Ovary (tissue), 9 donors: ENCODE results near the gene NFKBIL1. TPM values are rescaled to one million over a fixed set of nuclear protein-coding genes. Genes with fewer than 3 reads are reported as not detected.

Source experiments
- DNase-seq, 5 donors: peaks; one replicate each; pipeline ENCODE4 v3.0.0-alpha.2; 2019 to 2020
- H3K27ac ChIP-seq, 2 donors: fragments of 200-600 bp; one replicate each; pipeline versions ENCODE4 v1.5.1 to v1.8.0; 2019 to 2022
- H3K27me3 ChIP-seq: fragments of 200-600 bp; one replicate; pipeline ENCODE4 v1.8.0; 2022
- H3K36me3 ChIP-seq: fragments of 200-600 bp; sonication (generic); one replicate; pipeline ENCODE4 v1.5.1; 2019
- H3K4me1 ChIP-seq: one replicate; pipeline ENCODE4 v1.8.1; 2013; ENCODE audit warnings: mild to moderate bottlenecking, moderate library complexity; ENCODE audit not compliant: insufficient read depth
- H3K4me3 ChIP-seq: fragments of 200-600 bp; sonication (generic); one replicate; pipeline ENCODE4 v1.5.1; 2017
- H3K9me3 ChIP-seq, 2 donors: fragments of 200-600 bp in 1 of 2; sonication (generic) in 1 of 2; one replicate each; pipeline versions ENCODE4 v1.5.1 to v1.8.1; 2013 to 2019; ENCODE audit warnings: mild to moderate bottlenecking in 1 of 2, moderate library complexity in 1 of 2
- CTCF ChIP-seq, 3 donors: fragments of 450-650 bp in 2 of 3; fragments of 200-600 bp in 1 of 3; IDR thresholded peaks; one replicate each; pipeline versions ENCODE4 v1.5.1 to v1.8.0; 2016 to 2022; ENCODE audit warnings: antibody characterized with exemption in 3 of 3, mild to moderate bottlenecking in 1 of 3
- EP300 ChIP-seq: sonication (generic); formaldehyde crosslinking; IDR thresholded peaks from one replicate; pipeline ENCODE4 v1.6.1; 2017; ENCODE audit warnings: antibody characterized with exemption
- POLR2A ChIP-seq: fragments of 450-650 bp; IDR thresholded peaks from one replicate; pipeline ENCODE4 v1.6.1; 2017; ENCODE audit warnings: antibody characterized with exemption, mild to moderate bottlenecking, moderate library complexity
- WGBS, 3 donors: extraction: QIAGEN DNeasy Blood & Tissue Kit in 1 of 3; methylation state at CpG; one replicate each; pipeline versions ENCODE4 v1.1.5 to v1.1.7; 2013 to 2017; 5-methylcytosine and 5-hydroxymethylcytosine counted together
- intact Hi-C, 4 donors: fragments of 100-400 bp; cut with DNase I; formaldehyde crosslinking; loops; one replicate each; pipeline versions ENCODE4 v1.11.0 to v1.15.1; 2022 to 2023
- polyA plus RNA-seq, 2 donors: library from polyadenylated mRNA; stranded (reverse); fragments of 200-250 nt in 1 of 2; fragments of 350-450 nt in 1 of 2; fragmentation: Illumina TruSeq in 1 of 2; extraction: RNeasy Lipid Tissue Mini Kit (QIAGEN cat#74804) in 1 of 2; gene quantifications; one replicate each; pipeline ENCODE4 v1.2.3, GENCODE V29; 2013 to 2014
- total RNA-seq, 7 donors: library from RNA; depleted of rRNA in 2 of 7; stranded (reverse); fragments of >200 nt in 2 of 7; fragmentation: NEBNext Ultra II Directional in 3 of 7; extraction: Animal tissue kit (Norgen Biotek cat#: 25700) in 3 of 7; gene quantifications; one replicate each; pipeline versions ENCODE4 v1.1.0 to v1.2.4, GENCODE V29; 2016 to 2023
- donor health status: DM: no; HTN: no; CAD: no; lungs with moderate emphysema.
- donor health status: DM: no; HTN: no; CAD: no.
- donor health status: Bipolar disorder and iron deficiency.
- donor health status: DM: yes; HTN: yes; CAD: no.
- donor health status: DM: no; HTN: no; CAD: no.
- donor health status: DM: yes; HTN: yes; CAD: no.

NFKBIL1 gene
- total and polyA plus RNA-seq, 9 donors = 8.2 to 46.0 (median 27.5) TPM

GRCh38 chr6:31540640-31541039 is 6.8 kb upstream of the NFKBIL1 start:
- Histone ChIP-seq H3K4me3 (peak overlapping the region; percentile 63), H3K36me3 (no peaks in the 10 kb centered on the region), H3K4me1 (peaks cover 11% of the 10 kb centered on the region), H3K27ac (peak overlapping the region; percentile 80 to 97), H3K27me3 (no peaks in the 10 kb centered on the region), H3K9me3 (no peaks in the 10 kb centered on the region)
- no peak for TF ChIP-seq CTCF (IDR thresholded peaks at IDR 0.05)
- no peak for TF ChIP-seq EP300
- no peak for TF ChIP-seq POLR2A
- intact Hi-C loops = loop anchor here in 2 of 4 donors (10.0 kb wide), 2 partner anchors 74 to 294 kb away; partner anchors contain the start of gene AIF1 (in 1 of the 2)
- WGBS, 3 donors = 4 to 7% (median 7%) methylated on average over 4 of the region's 4 CpGs
- no peak for DNase-seq

- intact Hi-C loops = loop anchor here in 2 of 4 donors (10.0 kb wide), 2 partner anchors 74 to 294 kb away; partner anchors contain the start of gene AIF1 (in 1 of the 2)
- 0% methylated on average over 21 of the region's 21 CpGs for WGBS, 3 donors
Observed at GRCh38 chr6:31541059-31541657, 6.2 kb upstream of the NFKBIL1 start.

GRCh38 chr6:31541658-31542521 is 5.5 kb upstream of the NFKBIL1 start, which contains the start of gene DDX39B:
DDX39B (minus strand) TSS chr6:31542003; CDS start chr6:31540532, 1,471 bp downstream.
- peak; percentile 93 to 97 (median 96) for DNase-seq
- Histone ChIP-seq H3K9me3 (no peaks in the 10 kb centered on the region), H3K4me3 (peak within 1 kb of the TSS; percentile 63), H3K27me3 (no peaks in the 10 kb centered on the region), H3K27ac (peak within 1 kb of the TSS; percentile 80 to 97), H3K36me3 (no peaks in the 10 kb centered on the region), H3K4me1 (peaks cover 11% of the 10 kb centered on the region)
- WGBS, 3 donors = 0 to 1% (median 0%) methylated on average over 43 of the region's 43 CpGs
- intact Hi-C loops = loop anchor here in 2 of 4 donors (10.0 kb wide), 2 partner anchors 73 to 293 kb away; partner anchors contain the start of gene AIF1 (in 1 of the 2)
- TF ChIP-seq POLR2A (peak; percentile 78), EP300 (no peak), CTCF (IDR thresholded peaks at IDR 0.05) (peak in 1 of 3 donors; percentile 22)

More at GRCh38 chr6:31541059-31541657, 6.2 kb upstream of the NFKBIL1 start:
- Histone ChIP-seq H3K4me3 (peak overlapping the region; percentile 63), H3K36me3 (no peaks in the 10 kb centered on the region), H3K9me3 (no peaks in the 10 kb centered on the region), H3K4me1 (peaks cover 11% of the 10 kb centered on the region), H3K27ac (peak overlapping the region; percentile 80 to 97), H3K27me3 (no peaks in the 10 kb centered on the region)
- peak in 4 of 5 donors; percentile 36 to 62 (median 52) for DNase-seq
- TF ChIP-seq EP300 = no peak
- no peak for TF ChIP-seq CTCF (IDR thresholded peaks at IDR 0.05)

GRCh38 chr6:31543639-31544038 is 3.8 kb upstream of the NFKBIL1 start:
- H3K9me3 ChIP-seq = no peaks in the 10 kb centered on the region
- no peak for TF ChIP-seq EP300
- no peak for TF ChIP-seq CTCF (IDR thresholded peaks at IDR 0.05)
- TF ChIP-seq POLR2A = no peak
- H3K4me1 ChIP-seq = peaks cover 17% of the 10 kb centered on the region
- 84 to 90% (median 87%) methylated on average over 6 of the region's 6 CpGs for WGBS, 3 donors
- H3K27ac ChIP-seq = no peak overlapping the region
- DNase-seq = no peak
- H3K4me3 ChIP-seq = no peak overlapping the region
- intact Hi-C loops = loop anchor here in 2 of 4 donors (10.0 kb wide), 2 partner anchors 71 to 291 kb away; partner anchors contain the start of gene AIF1 (in 1 of the 2)
- H3K27me3 ChIP-seq = no peaks in the 10 kb centered on the region
- H3K36me3 ChIP-seq = no peaks in the 10 kb centered on the region
